ENCODE measurements around the gene PTGER2.

- TF ChIP-seq TAF1 (IDR thresholded peaks at IDR 0.05; ENCODE audit: low read depth, low read length) (no peak), ZNF274 (IDR thresholded peaks at IDR 0.05; ENCODE audit: borderline replicate concordance, extremely low read depth, low read length) (no peak), CTCF (IDR thresholded peaks at IDR 0.05; ENCODE audit: control extremely low read depth in 1 of 3, insufficient read depth in 1 of 3, low read depth in 1 of 3, low read length in 3 of 3) (no peak), CHD2 (IDR thresholded peaks at IDR 0.05; ENCODE audit: low read length) (no peak), JUND (IDR thresholded peaks at IDR 0.05; ENCODE audit: low read length) (no peak), RBBP5 (IDR thresholded peaks at IDR 0.05; ENCODE audit: borderline replicate concordance, low read depth, low read length) (no peak), CEBPB (IDR thresholded peaks at IDR 0.05; ENCODE audit: low read depth, low read length) (no peak), KDM1A (IDR thresholded peaks at IDR 0.05; ENCODE audit: borderline replicate concordance, low read length) (no peak), POLR2A (IDR thresholded peaks at IDR 0.05; ENCODE audit: control extremely low read depth in 1 of 2, low read depth in 2 of 2, low read length in 2 of 2) (no peak), GABPA (IDR thresholded peaks at IDR 0.05; ENCODE audit: borderline replicate concordance, insufficient read depth, low read length) (no peak), SIN3A (conservative IDR thresholded peaks at IDR 0.05 in 1 of 2, IDR thresholded peaks at IDR 0.05 in 1 of 2; ENCODE audit: low read depth in 1 of 2, low read length in 2 of 2) (no peak), POLR2AphosphoS5 (IDR thresholded peaks at IDR 0.05; ENCODE audit: low read depth, low read length) (no peak)
These were observed 22.1 kb downstream of the PTGER2 start for GRCh38 chr14:52336241-52336640.
